ENCODE results near the gene ZDHHC11B.
"Not testable (repeated sequence)": the region's sequence is repeated elsewhere in the genome, so short reads cannot be mapped to it uniquely, and the experiment has no call there.

GRCh38 chr5:706127-706526 lies 78.4 kb downstream of the ZDHHC11B start:
- TF ChIP-seq CTCF, POLR2A (IDR thresholded peaks at IDR 0.05): not testable (repeated sequence)
